ENCODE results near the gene ZHX3. TPM values are rescaled to one million over a fixed set of nuclear protein-coding genes. Genes with fewer than 3 reads are reported as not detected.

Gene ZHX3
- total and polyA plus RNA-seq, 2 of the 13 experiments (the other 11 are each of a cell fraction or from before 2014, with no cell fraction given): 8.4 to 11.7 TPM

- TF ChIP-seq SMARCE1 (IDR thresholded peaks at IDR 0.05; ENCODE audit: borderline replicate concordance) (no peak), DBP (CRISPR knock-in tag; IDR thresholded peaks at IDR 0.05; ENCODE audit: not compliant biosample characterization) (no peak), RORA (CRISPR knock-in tag; IDR thresholded peaks at IDR 0.05) (no peak), HOXD1 (CRISPR knock-in tag; IDR thresholded peaks at IDR 0.05) (no peak), ZBTB10 (CRISPR knock-in tag; IDR thresholded peaks at IDR 0.05; ENCODE audit: borderline replicate concordance) (no peak), SOX5 (CRISPR knock-in tag; IDR thresholded peaks at IDR 0.05; ENCODE audit: borderline replicate concordance) (peak; percentile 31; the same call in 1 of the 2 replicates), ZNF263 (CRISPR knock-in tag; IDR thresholded peaks at IDR 0.05) (0 out of 2 replicates have a peak, but pooled peaks have one; percentile 3), ZSCAN22 (CRISPR knock-in tag; IDR thresholded peaks at IDR 0.05) (0 out of 2 replicates have a peak, but pooled peaks have one; percentile 33), GFI1 (CRISPR knock-in tag; IDR thresholded peaks at IDR 0.05; ENCODE audit: borderline replicate concordance) (no peak), UBTF (CRISPR knock-in tag; IDR thresholded peaks at IDR 0.05) (peak; percentile 38; the same call in 1 of the 2 replicates), CBX5 (CRISPR knock-in tag; IDR thresholded peaks at IDR 0.05; ENCODE audit: borderline replicate concordance) (no peak), ZNF614 (CRISPR knock-in tag; IDR thresholded peaks at IDR 0.05; ENCODE audit: borderline replicate concordance) (no peak; the same call in 1 of the 2 replicates)
- TF ChIP-seq, protein P1, sequence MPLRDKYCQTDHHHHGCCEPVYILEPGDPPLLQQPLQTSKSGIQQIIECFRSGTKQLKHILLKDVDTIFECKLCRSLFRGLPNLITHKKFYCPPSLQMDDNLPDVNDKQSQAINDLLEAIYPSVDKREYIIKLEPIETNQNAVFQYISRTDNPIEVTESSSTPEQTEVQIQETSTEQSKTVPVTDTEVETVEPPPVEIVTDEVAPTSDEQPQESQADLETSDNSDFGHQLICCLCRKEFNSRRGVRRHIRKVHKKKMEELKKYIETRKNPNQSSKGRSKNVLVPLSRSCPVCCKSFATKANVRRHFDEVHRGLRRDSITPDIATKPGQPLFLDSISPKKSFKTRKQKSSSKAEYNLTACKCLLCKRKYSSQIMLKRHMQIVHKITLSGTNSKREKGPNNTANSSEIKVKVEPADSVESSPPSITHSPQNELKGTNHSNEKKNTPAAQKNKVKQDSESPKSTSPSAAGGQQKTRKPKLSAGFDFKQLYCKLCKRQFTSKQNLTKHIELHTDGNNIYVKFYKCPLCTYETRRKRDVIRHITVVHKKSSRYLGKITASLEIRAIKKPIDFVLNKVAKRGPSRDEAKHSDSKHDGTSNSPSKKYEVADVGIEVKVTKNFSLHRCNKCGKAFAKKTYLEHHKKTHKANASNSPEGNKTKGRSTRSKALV (CRISPR knock-in tag; IDR thresholded peaks at IDR 0.05): 0 out of 2 replicates have a peak, but pooled peaks have one; percentile 45
- TF ChIP-seq, protein P2, sequence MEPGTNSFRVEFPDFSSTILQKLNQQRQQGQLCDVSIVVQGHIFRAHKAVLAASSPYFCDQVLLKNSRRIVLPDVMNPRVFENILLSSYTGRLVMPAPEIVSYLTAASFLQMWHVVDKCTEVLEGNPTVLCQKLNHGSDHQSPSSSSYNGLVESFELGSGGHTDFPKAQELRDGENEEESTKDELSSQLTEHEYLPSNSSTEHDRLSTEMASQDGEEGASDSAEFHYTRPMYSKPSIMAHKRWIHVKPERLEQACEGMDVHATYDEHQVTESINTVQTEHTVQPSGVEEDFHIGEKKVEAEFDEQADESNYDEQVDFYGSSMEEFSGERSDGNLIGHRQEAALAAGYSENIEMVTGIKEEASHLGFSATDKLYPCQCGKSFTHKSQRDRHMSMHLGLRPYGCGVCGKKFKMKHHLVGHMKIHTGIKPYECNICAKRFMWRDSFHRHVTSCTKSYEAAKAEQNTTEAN (CRISPR knock-in tag; conservative IDR thresholded peaks at IDR 0.05): no peak
- TF ChIP-seq, protein P3, sequence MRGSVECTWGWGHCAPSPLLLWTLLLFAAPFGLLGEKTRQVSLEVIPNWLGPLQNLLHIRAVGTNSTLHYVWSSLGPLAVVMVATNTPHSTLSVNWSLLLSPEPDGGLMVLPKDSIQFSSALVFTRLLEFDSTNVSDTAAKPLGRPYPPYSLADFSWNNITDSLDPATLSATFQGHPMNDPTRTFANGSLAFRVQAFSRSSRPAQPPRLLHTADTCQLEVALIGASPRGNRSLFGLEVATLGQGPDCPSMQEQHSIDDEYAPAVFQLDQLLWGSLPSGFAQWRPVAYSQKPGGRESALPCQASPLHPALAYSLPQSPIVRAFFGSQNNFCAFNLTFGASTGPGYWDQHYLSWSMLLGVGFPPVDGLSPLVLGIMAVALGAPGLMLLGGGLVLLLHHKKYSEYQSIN (CRISPR knock-in tag; IDR thresholded peaks at IDR 0.05; ENCODE audit: borderline replicate concordance): no peak
- TF ChIP-seq, protein P4, sequence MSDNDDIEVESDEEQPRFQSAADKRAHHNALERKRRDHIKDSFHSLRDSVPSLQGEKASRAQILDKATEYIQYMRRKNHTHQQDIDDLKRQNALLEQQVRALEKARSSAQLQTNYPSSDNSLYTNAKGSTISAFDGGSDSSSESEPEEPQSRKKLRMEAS (IDR thresholded peaks at IDR 0.05): peak; percentile 55; the same call in 1 of the 2 replicates
- TF ChIP-seq, protein P5, sequence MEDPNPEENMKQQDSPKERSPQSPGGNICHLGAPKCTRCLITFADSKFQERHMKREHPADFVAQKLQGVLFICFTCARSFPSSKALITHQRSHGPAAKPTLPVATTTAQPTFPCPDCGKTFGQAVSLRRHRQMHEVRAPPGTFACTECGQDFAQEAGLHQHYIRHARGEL (CRISPR knock-in tag; IDR thresholded peaks at IDR 0.05): no peak
These were observed 182.2 kb downstream of the ZHX3 start (continued) for GRCh38 chr20:41135187-41135887.
